HG03045 (cell line): ENCODE data around the gene ADSS1.

Experiments used
- ATAC-seq: cut with Tn5 transposase; IDR thresholded peaks from one replicate; pipeline ENCODE4 v1.9.1; 2021; ENCODE audit warnings: mild to moderate bottlenecking, moderate library complexity; ENCODE audit not compliant: unreplicated experiment

The ADSS1 gene

GRCh38 chr14:104778694-104779331 lies 54.8 kb downstream of the ADSS1 start:
- ATAC-seq = no peak

GRCh38 chr14:104779776-104780512 lies 55.9 kb downstream of the ADSS1 start:
- no peak for ATAC-seq

- no peak for ATAC-seq
These were observed 56.5 kb downstream of the ADSS1 start for GRCh38 chr14:104780513-104781030.

- no peak for ATAC-seq
These were observed 57.4 kb downstream of the ADSS1 start for GRCh38 chr14:104781271-104782077.

GRCh38 chr14:104782086-104782807 lies 58.2 kb downstream of the ADSS1 start:
- ATAC-seq = no peak

GRCh38 chr14:104782808-104783139 lies 58.7 kb downstream of the ADSS1 start:
- ATAC-seq = no peak

- ATAC-seq = no peak
These were observed 59.6 kb downstream of the ADSS1 start for GRCh38 chr14:104783484-104784217.

- no peak for ATAC-seq
These were observed 60.2 kb downstream of the ADSS1 start for GRCh38 chr14:104784218-104784568.

GRCh38 chr14:104784846-104785707 lies 61.0 kb downstream of the ADSS1 start:
- no peak for ATAC-seq

GRCh38 chr14:104785708-104786080 lies 61.7 kb downstream of the ADSS1 start:
- no peak for ATAC-seq

GRCh38 chr14:104786091-104786586 lies 62.1 kb downstream of the ADSS1 start:
- no peak for ATAC-seq

GRCh38 chr14:104786726-104787675 lies 63.0 kb downstream of the ADSS1 start:
- no peak for ATAC-seq

- no peak for ATAC-seq
These were observed 63.7 kb downstream of the ADSS1 start for GRCh38 chr14:104787736-104788135.

GRCh38 chr14:104788161-104788818 lies 64.3 kb downstream of the ADSS1 start:
- ATAC-seq = no peak

- no peak for ATAC-seq
These were observed 65.0 kb downstream of the ADSS1 start for GRCh38 chr14:104788873-104789663.

- no peak for ATAC-seq
These were observed 66.0 kb downstream of the ADSS1 start for GRCh38 chr14:104789752-104790743.
